Neural progenitor cell (in vitro differentiated cells): ENCODE results near the gene ZNF346.

Source experiments
- EZH2 ChIP-seq: fragments of 200-600 bp; sonication (generic); IDR thresholded peaks from 2 replicates; pipeline ENCODE4 v1.6.1; 2017; ENCODE audit warnings: antibody characterized with exemption, mild to moderate bottlenecking, moderate library complexity
- EZH2phosphoT487 ChIP-seq: fragments of 200-600 bp; sonication (generic); IDR thresholded peaks from 2 replicates; pipeline ENCODE4 v1.6.1; 2017; ENCODE audit warnings: antibody characterized with exemption
- TF ChIP-seq, protein P1 (sequence below): fragments of 200-600 bp; sonication (generic); IDR thresholded peaks from 2 replicates; pipeline ENCODE4 v1.5.1; 2017; ENCODE audit warnings: antibody characterized with exemption, mild to moderate bottlenecking

DNA sequence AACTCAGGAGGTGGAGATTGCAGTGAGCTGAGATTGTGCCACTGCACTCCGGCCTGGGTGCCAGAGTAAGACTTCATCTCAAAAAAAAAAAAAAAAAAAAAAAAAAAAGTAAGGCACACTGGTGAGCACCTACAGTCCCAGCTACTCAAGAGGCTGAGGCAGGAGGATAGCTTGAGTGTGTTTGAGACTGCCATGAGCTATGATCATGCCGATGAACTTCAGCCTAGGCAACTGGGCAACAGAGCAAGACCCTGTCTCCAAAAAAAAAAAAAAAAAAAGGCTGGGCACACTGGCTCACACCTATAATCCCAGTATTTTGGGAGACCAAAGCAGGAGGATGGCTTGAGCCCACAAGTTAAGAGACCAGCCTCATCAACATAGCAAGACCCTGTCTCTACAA lies 36.2 kb upstream of the ZNF346 start:
- TF ChIP-seq, protein P1, sequence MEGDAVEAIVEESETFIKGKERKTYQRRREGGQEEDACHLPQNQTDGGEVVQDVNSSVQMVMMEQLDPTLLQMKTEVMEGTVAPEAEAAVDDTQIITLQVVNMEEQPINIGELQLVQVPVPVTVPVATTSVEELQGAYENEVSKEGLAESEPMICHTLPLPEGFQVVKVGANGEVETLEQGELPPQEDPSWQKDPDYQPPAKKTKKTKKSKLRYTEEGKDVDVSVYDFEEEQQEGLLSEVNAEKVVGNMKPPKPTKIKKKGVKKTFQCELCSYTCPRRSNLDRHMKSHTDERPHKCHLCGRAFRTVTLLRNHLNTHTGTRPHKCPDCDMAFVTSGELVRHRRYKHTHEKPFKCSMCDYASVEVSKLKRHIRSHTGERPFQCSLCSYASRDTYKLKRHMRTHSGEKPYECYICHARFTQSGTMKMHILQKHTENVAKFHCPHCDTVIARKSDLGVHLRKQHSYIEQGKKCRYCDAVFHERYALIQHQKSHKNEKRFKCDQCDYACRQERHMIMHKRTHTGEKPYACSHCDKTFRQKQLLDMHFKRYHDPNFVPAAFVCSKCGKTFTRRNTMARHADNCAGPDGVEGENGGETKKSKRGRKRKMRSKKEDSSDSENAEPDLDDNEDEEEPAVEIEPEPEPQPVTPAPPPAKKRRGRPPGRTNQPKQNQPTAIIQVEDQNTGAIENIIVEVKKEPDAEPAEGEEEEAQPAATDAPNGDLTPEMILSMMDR, result no peak
- TF ChIP-seq EZH2phosphoT487, result no peak
- TF ChIP-seq EZH2, result no peak
